ENCODE results near the gene BAG3.

DNA sequence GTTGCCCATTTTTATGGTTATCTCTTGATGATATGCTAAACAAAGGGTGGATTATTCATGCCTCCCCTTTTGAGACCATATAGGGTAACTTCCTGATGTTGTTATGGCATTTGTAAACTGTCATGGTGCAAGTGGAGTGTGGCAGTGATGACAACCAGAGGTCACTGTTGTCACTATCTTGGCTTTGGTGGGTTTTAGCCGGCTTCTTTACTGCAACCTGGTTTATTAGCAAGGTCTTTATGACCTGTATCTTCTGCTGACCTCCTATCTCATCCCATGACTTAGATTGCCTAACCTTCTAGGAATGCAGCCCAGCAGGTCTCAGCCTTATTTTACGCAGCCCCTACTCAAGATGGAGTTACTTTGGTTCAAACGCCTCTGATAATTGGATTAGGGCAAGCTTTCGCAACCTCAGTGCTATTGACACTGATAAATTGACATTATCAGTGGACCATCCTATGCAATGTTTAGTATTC is 36.9 kb downstream of the BAG3 start:
- TF ChIP-seq, protein P1, sequence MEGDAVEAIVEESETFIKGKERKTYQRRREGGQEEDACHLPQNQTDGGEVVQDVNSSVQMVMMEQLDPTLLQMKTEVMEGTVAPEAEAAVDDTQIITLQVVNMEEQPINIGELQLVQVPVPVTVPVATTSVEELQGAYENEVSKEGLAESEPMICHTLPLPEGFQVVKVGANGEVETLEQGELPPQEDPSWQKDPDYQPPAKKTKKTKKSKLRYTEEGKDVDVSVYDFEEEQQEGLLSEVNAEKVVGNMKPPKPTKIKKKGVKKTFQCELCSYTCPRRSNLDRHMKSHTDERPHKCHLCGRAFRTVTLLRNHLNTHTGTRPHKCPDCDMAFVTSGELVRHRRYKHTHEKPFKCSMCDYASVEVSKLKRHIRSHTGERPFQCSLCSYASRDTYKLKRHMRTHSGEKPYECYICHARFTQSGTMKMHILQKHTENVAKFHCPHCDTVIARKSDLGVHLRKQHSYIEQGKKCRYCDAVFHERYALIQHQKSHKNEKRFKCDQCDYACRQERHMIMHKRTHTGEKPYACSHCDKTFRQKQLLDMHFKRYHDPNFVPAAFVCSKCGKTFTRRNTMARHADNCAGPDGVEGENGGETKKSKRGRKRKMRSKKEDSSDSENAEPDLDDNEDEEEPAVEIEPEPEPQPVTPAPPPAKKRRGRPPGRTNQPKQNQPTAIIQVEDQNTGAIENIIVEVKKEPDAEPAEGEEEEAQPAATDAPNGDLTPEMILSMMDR (IDR thresholded peaks at IDR 0.05; ENCODE audit: poor library complexity, severe bottlenecking), result no peak
- TF ChIP-seq POLR2AphosphoS5 (IDR thresholded peaks at IDR 0.05) (no peak), MXI1 (conservative IDR thresholded peaks at IDR 0.05; ENCODE audit: poor library complexity, severe bottlenecking) (no peak), EZH2 (IDR thresholded peaks at IDR 0.05; ENCODE audit: borderline replicate concordance, insufficient read depth, low read length, poor library complexity, severe bottlenecking) (no peak)
- TF ChIP-seq, protein P2, sequence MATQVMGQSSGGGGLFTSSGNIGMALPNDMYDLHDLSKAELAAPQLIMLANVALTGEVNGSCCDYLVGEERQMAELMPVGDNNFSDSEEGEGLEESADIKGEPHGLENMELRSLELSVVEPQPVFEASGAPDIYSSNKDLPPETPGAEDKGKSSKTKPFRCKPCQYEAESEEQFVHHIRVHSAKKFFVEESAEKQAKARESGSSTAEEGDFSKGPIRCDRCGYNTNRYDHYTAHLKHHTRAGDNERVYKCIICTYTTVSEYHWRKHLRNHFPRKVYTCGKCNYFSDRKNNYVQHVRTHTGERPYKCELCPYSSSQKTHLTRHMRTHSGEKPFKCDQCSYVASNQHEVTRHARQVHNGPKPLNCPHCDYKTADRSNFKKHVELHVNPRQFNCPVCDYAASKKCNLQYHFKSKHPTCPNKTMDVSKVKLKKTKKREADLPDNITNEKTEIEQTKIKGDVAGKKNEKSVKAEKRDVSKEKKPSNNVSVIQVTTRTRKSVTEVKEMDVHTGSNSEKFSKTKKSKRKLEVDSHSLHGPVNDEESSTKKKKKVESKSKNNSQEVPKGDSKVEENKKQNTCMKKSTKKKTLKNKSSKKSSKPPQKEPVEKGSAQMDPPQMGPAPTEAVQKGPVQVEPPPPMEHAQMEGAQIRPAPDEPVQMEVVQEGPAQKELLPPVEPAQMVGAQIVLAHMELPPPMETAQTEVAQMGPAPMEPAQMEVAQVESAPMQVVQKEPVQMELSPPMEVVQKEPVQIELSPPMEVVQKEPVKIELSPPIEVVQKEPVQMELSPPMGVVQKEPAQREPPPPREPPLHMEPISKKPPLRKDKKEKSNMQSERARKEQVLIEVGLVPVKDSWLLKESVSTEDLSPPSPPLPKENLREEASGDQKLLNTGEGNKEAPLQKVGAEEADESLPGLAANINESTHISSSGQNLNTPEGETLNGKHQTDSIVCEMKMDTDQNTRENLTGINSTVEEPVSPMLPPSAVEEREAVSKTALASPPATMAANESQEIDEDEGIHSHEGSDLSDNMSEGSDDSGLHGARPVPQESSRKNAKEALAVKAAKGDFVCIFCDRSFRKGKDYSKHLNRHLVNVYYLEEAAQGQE (IDR thresholded peaks at IDR 0.05; ENCODE audit: borderline replicate concordance), result no peak

All from neural cell (in vitro differentiated cells).